B cell (primary cell): ENCODE measurements around the gene SALL3.

Experiments
- CTCF ChIP-seq: fragments of 200-600 bp; IDR thresholded peaks from one replicate; pipeline ENCODE4 v1.8.0; 2022; ENCODE audit warnings: antibody characterized with exemption, mild to moderate bottlenecking
- EZH2 ChIP-seq: IDR thresholded peaks from 2 replicates; pipeline ENCODE4 v1.6.1; 2012; ENCODE audit warnings: borderline replicate concordance, low read depth, mild to moderate bottlenecking, moderate library complexity, low read length; ENCODE audit not compliant: insufficient read depth, poor library complexity, severe bottlenecking

GRCh38 chr18:78994977-78995582, 15.5 kb downstream of the SALL3 start:
- TF ChIP-seq EZH2 (no peak), CTCF (no peak)
